GM19372 (cell line): Measurements from ENCODE around the gene GMPPB.
A peak's percentile ranks its signal among the peaks of the same experiment; 100 is the strongest.
"Not testable (repeated sequence)": the region's sequence is repeated elsewhere in the genome, so short reads cannot be mapped to it uniquely, and the experiment has no call there.

Experiments
- ATAC-seq: cut with Tn5 transposase; IDR thresholded peaks from one replicate; pipeline ENCODE4 v1.9.1; 2021; ENCODE audit warnings: mild to moderate bottlenecking, low read depth, moderate library complexity; ENCODE audit not compliant: unreplicated experiment

GMPPB gene

GRCh38 chr3:49694409-49695070 is 29.2 kb downstream of the GMPPB start:
- ATAC-seq, result not testable (repeated sequence)

GRCh38 chr3:49691481-49691880 is 32.3 kb downstream of the GMPPB start:
- ATAC-seq, result not testable (repeated sequence)

- not testable (repeated sequence) for ATAC-seq
Observed at GRCh38 chr3:49690856-49691255, 32.9 kb downstream of the GMPPB start.

- ATAC-seq, result peak; percentile 7
Observed at GRCh38 chr3:49689908-49690624, 33.7 kb downstream of the GMPPB start.

DNA sequence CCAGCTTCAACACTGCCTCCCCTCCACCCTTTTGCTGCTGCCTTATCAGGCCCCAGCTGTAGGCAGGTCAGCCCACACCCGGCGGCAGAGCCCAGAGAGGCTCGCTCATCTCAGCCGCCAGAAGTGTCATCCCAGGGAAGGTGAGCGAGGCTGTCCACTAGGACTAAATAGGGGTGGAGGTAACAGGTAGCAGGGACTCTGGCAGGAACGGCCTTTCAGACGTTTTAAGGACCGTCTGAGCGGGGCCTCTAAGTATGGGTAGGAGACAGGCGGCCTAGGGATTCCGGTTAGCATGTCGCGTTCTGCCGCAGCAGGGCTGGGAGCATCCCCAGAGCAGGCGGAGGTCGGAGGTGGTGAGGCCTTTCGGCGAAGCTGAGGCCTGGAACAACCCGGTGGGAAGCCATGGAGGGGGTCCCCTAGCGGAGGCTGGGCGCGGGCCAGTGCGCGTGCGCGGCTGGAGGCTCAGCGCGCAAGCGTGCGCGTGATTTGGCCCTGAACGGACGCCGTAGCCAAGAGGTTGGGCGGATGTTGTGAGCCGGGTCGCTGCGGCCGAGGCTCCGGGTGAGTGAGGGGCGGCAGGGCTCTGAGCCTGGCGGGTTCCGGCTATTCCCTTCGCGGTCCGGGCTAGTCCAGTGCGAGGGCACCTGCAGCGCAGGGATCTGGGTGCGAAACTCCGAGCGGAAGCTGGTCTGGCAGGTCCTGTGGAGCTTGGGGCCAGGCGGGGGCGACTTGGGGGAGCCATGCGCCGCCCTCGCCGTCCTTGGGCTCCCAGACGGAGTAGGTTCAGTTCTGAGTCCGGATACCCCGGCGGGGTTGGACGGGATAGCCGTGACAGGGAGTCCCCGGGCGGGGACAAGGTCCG is 34.5 kb downstream of the GMPPB start, which contains the start of the genes MST1 and RNF123:
MST1 (minus strand) TSS at position 429 of the 862 bp plus-strand sequence. CDS start 783 bp downstream, outside the sequence.
RNF123 (plus strand) TSS at position 512 of the 862 bp plus-strand sequence. CDS start 1,609 bp downstream, outside the sequence.
- peak; percentile 72 for ATAC-seq

GRCh38 chr3:49688338-49689045 is 35.3 kb downstream of the GMPPB start:
- ATAC-seq, result not testable (repeated sequence)

GRCh38 chr3:49687424-49687795 is 36.3 kb downstream of the GMPPB start:
- not testable (repeated sequence) for ATAC-seq

- not testable (repeated sequence) for ATAC-seq
Observed at GRCh38 chr3:49686769-49687423, 36.9 kb downstream of the GMPPB start.

- not testable (repeated sequence) for ATAC-seq
Observed at GRCh38 chr3:49686346-49686745, 37.4 kb downstream of the GMPPB start.

DNA sequence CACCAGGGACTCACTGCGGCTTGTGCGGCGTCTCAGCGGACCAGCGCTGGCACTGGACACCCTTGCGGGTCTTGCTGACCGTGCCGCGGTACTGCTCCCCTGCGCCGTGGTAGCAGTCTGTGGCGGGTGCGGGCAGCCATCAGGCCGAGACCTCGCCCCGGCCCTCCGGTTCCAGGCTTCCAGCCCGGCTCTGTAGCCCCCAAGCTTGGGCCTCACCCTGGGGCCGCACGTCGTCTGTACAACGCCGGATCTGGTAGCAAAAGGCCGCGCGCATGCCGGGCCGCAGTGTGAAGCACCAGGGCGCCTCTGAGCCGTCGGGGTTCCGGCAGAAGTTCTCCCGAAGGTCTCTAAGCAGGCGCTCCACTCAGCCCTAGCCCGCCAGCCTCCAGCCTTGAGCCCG is 37.9 kb downstream of the GMPPB start:
- ATAC-seq, result not testable (repeated sequence)

GRCh38 chr3:49685103-49685502 is 38.6 kb downstream of the GMPPB start:
- not testable (repeated sequence) for ATAC-seq

- ATAC-seq, result not testable (repeated sequence)
Observed at GRCh38 chr3:49684453-49684852, 39.3 kb downstream of the GMPPB start.

DNA sequence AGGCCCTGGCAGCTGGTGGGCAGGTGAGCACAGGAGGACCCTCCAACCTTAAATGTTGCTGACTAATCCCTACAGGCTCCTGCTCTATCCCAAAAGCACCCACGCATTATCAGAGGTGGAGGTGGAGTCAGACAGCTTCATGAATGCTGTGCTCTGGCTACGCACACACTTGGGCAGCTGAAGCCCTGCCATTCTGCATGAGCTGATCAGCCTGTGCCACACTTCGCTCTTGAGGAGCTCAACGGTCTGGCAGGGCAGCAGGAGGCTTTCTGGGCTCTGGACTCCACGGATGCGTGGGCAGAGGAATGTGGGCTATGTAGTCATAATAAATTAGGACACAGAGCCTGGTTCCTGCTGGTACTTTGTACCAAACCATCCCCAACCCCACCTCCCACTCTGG is 40.6 kb downstream of the GMPPB start:
- ATAC-seq, result no peak

DNA sequence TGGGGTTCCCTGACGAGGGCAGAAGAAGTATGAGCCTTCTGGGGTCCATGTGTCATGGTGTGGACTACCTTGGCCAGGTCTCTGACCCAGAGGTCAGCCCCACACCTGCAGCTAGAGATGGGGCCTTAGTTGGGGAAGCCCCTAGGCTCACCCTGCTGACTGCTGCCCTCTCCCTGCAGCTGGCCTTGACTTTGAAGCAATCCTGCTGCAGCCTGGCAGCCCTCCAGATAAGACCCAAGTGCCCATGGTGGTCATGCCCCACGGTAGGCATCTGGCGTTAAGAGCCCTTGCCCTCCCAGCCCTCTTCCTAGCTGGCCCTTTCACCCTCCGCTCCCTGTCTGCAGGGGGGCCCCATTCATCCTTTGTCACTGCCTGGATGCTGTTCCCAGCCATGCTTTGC is 42.2 kb downstream of the GMPPB start:
- ATAC-seq, result no peak

GRCh38 chr3:49681232-49681522 is 42.6 kb downstream of the GMPPB start:
- ATAC-seq, result no peak

GRCh38 chr3:49680493-49681231 is 43.1 kb downstream of the GMPPB start:
- no peak for ATAC-seq

DNA sequence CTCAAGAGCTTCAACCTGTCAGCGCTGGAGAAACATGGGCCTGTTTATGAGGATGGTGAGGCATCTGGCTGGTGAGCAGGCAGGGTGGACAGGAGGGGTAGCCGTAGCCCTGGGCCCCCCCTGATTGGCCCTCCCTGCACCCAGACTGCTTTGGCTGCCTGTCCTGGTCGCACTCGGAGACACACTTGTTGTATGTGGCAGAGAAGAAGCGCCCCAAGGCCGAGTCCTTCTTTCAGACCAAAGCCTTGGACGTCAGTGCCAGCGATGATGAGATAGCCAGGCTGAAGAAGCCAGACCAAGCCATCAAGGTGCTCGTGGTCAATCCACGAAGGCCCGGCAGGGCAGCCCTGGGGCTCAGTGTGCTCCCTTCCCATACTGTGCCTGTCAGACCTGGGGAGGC is 47.8 kb downstream of the GMPPB start:
- ATAC-seq, result no peak

DNA sequence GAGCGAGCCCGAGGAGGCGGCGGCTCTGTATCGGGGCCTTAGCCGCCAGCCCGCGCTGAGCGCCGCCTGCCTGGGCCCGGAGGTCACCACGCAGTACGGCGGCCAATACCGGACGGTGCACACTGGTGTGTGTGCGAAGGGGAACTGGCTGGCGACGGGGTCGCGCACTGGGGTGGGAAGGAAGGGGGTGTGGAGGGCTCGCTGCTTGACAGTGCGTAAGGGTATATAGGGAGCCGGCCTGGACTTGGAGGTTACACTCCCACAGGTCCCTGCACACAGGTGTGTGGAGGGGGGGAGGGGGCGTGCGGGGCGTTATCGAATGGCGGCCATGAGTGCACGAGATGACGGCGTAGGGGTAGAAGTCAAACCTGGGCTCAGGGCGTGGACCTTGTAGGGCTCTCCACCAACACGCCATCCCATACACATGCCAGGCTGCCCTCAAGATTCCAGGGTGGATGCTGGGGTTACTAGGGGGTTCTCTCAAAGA is 49.2 kb downstream of the GMPPB start:
- ATAC-seq, result peak; percentile 21
